Measurements from ENCODE around the gene TRERF1. TPM values are rescaled to one million over a fixed set of nuclear protein-coding genes. Genes with fewer than 3 reads are reported as not detected.

TRERF1 gene
- total and polyA plus RNA-seq, 2 of the 4 experiments (the other 2 are of a cell fraction): 6.3 to 9.9 TPM

- DNase-seq: no peak
- Histone ChIP-seq H4K91ac (ENCODE audit: insufficient read depth, low read depth, low read length) (no peak overlapping the region), H3K4me1 (ENCODE audit: control insufficient read depth, insufficient read depth, low read length) (peaks cover 12% of the 10 kb centered on the region), H3K36me3 (ENCODE audit: control insufficient read depth, insufficient read depth, low read length) (no peaks in the 10 kb centered on the region; the same call in 1 of the 2 replicates), H4K5ac (ENCODE audit: low read depth, low read length) (no peak overlapping the region), H3K56ac (ENCODE audit: extremely low read depth, insufficient read depth, low read length) (no peak overlapping the region), H2BK20ac (ENCODE audit: low read depth, low read length) (no peak overlapping the region), H3K27ac (ENCODE audit: insufficient read depth, low read length) (no peak overlapping the region), H3K9ac (ENCODE audit: low read depth, low read length) (no peak overlapping the region), H4K8ac (ENCODE audit: low read depth in 2 of 2, low read length in 2 of 2) (no peak overlapping the region), H3K9me1 (ENCODE audit: insufficient read depth, low read length) (peaks cover 25% of the 10 kb centered on the region), H3K4me3 (ENCODE audit: insufficient read depth, low read depth, low read length) (no peak overlapping the region), H3K14ac (replicated peaks; ENCODE audit: low read depth, low read length) (no peak overlapping the region), H2BK5ac (ENCODE audit: low read depth, low read length, poor library complexity, severe bottlenecking) (no peak overlapping the region), H2BK15ac (ENCODE audit: low read depth, low read length) (no peak overlapping the region), H3K23ac (ENCODE audit: low read depth, low read length) (no peak overlapping the region), H3K4me2 (ENCODE audit: low read depth, low read length) (no peak overlapping the region), H2AK9ac (replicated peaks; ENCODE audit: low read depth, low read length, poor library complexity) (no peak overlapping the region), H3K9me3 (ENCODE audit: control insufficient read depth, insufficient read depth, low read length) (no peaks in the 10 kb centered on the region), H4K20me1 (ENCODE audit: insufficient read depth, low read length) (peaks cover 46% of the 10 kb centered on the region), H3K79me1 (ENCODE audit: low read depth in 1 of 2, low read length in 2 of 2) (peaks cover 49 to 88% of the 10 kb centered on the region in 2 experiments), H2AK5ac (ENCODE audit: low read depth, low read length) (no peak overlapping the region), H3K27me3 (ENCODE audit: control insufficient read depth, insufficient read depth, low read length) (no peaks in the 10 kb centered on the region), H2AFZ (replicated peaks; ENCODE audit: low read length, poor library complexity) (no peak overlapping the region), H2BK120ac (ENCODE audit: low read depth, low read length) (no peak overlapping the region), H3K18ac (ENCODE audit: low read depth, low read length) (no peak overlapping the region), H3K4ac (ENCODE audit: low read depth, low read length) (no peak overlapping the region)
- no peak for TF ChIP-seq ELK1 (IDR thresholded peaks at IDR 0.05; ENCODE audit: borderline replicate concordance, low read depth, low read length)
- no peak for TF ChIP-seq BHLHE40 (IDR thresholded peaks at IDR 0.05; ENCODE audit: low read depth, low read length)
- TF ChIP-seq CEBPB (IDR thresholded peaks at IDR 0.05; ENCODE audit: low read depth, low read length): no peak
- TF ChIP-seq MXI1 (IDR thresholded peaks at IDR 0.05; ENCODE audit: borderline replicate concordance, low read depth, low read length): no peak
- TF ChIP-seq, protein P1, sequence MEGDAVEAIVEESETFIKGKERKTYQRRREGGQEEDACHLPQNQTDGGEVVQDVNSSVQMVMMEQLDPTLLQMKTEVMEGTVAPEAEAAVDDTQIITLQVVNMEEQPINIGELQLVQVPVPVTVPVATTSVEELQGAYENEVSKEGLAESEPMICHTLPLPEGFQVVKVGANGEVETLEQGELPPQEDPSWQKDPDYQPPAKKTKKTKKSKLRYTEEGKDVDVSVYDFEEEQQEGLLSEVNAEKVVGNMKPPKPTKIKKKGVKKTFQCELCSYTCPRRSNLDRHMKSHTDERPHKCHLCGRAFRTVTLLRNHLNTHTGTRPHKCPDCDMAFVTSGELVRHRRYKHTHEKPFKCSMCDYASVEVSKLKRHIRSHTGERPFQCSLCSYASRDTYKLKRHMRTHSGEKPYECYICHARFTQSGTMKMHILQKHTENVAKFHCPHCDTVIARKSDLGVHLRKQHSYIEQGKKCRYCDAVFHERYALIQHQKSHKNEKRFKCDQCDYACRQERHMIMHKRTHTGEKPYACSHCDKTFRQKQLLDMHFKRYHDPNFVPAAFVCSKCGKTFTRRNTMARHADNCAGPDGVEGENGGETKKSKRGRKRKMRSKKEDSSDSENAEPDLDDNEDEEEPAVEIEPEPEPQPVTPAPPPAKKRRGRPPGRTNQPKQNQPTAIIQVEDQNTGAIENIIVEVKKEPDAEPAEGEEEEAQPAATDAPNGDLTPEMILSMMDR (conservative IDR thresholded peaks at IDR 0.05; ENCODE audit: low read depth, low read length): no peak
- TF ChIP-seq FOS (IDR thresholded peaks at IDR 0.05; ENCODE audit: low read depth, low read length): no peak
- TF ChIP-seq RCOR1 (IDR thresholded peaks at IDR 0.05; ENCODE audit: insufficient replicate concordance, low read length): no peak
- dilution Hi-C loops (cut with HindIII; ENCODE audit: low sequenced_read_pairs, unreplicated experiment) (no loop called here), intact Hi-C loops (cut with micrococcal nuclease) (no loop called here), in situ Hi-C loops (cut with MboI; ENCODE audit: low sequenced_read_pairs) (no loop called here)
- POLR2A ChIA-PET (ENCODE audit: unreplicated experiment): no interaction called here
- WGBS, 2 experiments (ENCODE audit: extremely low coverage in 2 of 2, insufficient read length in 1 of 2): no CpG with 5 or more reads among the region's 3 CpGs
- ATAC-seq (ENCODE audit: low read depth): no peak
- no TSS peak for BruUV-seq (replicated peaks)
- CTCF ChIA-PET: no interaction called here
Observed at GRCh38 chr6:42420741-42421140, 31.0 kb downstream of the TRERF1 start.

Data from IMR-90 (cell line).